H9 (cell line): ENCODE results near the gene EDAR. TPM values are rescaled to one million over a fixed set of nuclear protein-coding genes. Genes with fewer than 3 reads are reported as not detected.

Source experiments
- DNase-seq: peaks from one replicate; pipeline ENCODE4 v3.0.0-alpha.2; 2017
- H2AFZ ChIP-seq: one replicate; pipeline ENCODE4 v1.6.1; 2013; ENCODE audit warnings: mild to moderate bottlenecking, low read length, control low read depth, moderate library complexity
- H2AK5ac ChIP-seq: 2 replicates; pipeline ENCODE4 v1.6.1; 2013; ENCODE audit warnings: low read length, control low read depth, mixed read lengths; ENCODE audit not compliant: insufficient read length
- H2BK120ac ChIP-seq: one replicate; pipeline ENCODE4 v1.6.1; 2013; ENCODE audit warnings: low read depth, mild to moderate bottlenecking, low read length, control low read depth, inconsistent platforms; ENCODE audit not compliant: poor library complexity, severe bottlenecking
- H2BK12ac ChIP-seq: 2 replicates; pipeline ENCODE4 v1.6.1; 2013; ENCODE audit warnings: low read length, control low read depth, mixed read lengths, low read depth; ENCODE audit not compliant: insufficient read length
- H2BK15ac ChIP-seq: 2 replicates; pipeline ENCODE4 v1.6.1; 2013; ENCODE audit warnings: low read depth, low read length, control low read depth
- H2BK20ac ChIP-seq: one replicate; pipeline ENCODE4 v1.6.1; 2013; ENCODE audit warnings: low read depth, mild to moderate bottlenecking, low read length, control low read depth, inconsistent platforms; ENCODE audit not compliant: poor library complexity, severe bottlenecking
- H2BK5ac ChIP-seq: 2 replicates; pipeline ENCODE4 v1.6.1; 2013; ENCODE audit warnings: low read length, control low read depth, mixed read lengths; ENCODE audit not compliant: insufficient read length
- H3K14ac ChIP-seq: 2 replicates; pipeline ENCODE4 v1.6.1; 2013; ENCODE audit warnings: low read length, control low read depth; ENCODE audit not compliant: insufficient read depth
- H3K18ac ChIP-seq: 2 replicates; pipeline ENCODE4 v1.6.1; 2013; ENCODE audit warnings: low read depth, mild to moderate bottlenecking, mixed read lengths, low read length, control low read depth; ENCODE audit not compliant: insufficient read length
- H3K23ac ChIP-seq: 2 replicates; pipeline ENCODE4 v1.6.1; 2013; ENCODE audit warnings: low read length, control low read depth, mixed read lengths, low read depth; ENCODE audit not compliant: insufficient read length
- H3K23me2 ChIP-seq: 2 replicates; pipeline ENCODE4 v1.6.1; 2013; ENCODE audit warnings: low read depth, mild to moderate bottlenecking, mixed read lengths, low read length, control low read depth; ENCODE audit not compliant: insufficient read length, poor library complexity, severe bottlenecking
- H3K27ac ChIP-seq: 2 replicates; pipeline ENCODE4 v1.5.1; 2013; ENCODE audit warnings: low read length, control low read depth, mixed read lengths, low read depth; ENCODE audit not compliant: insufficient read length
- H3K27me3 ChIP-seq: 2 replicates; pipeline ENCODE4 v1.6.1; 2013; ENCODE audit warnings: low read length, control low read depth, inconsistent platforms; ENCODE audit not compliant: insufficient read depth
- H3K4ac ChIP-seq: 2 replicates; pipeline ENCODE4 v1.6.1; 2013; ENCODE audit warnings: low read depth, mild to moderate bottlenecking, control low read depth, inconsistent platforms, low read length, moderate library complexity
- H3K4me1 ChIP-seq: 2 replicates; pipeline ENCODE4 v1.6.1; 2013; ENCODE audit warnings: low read length, control low read depth, inconsistent platforms; ENCODE audit not compliant: insufficient read depth
- H3K4me2 ChIP-seq: 2 replicates; pipeline ENCODE4 v1.6.1; 2013; ENCODE audit warnings: low read length, control low read depth, mixed read lengths; ENCODE audit not compliant: insufficient read length, insufficient read depth
- H3K56ac ChIP-seq: 2 replicates; pipeline ENCODE4 v1.6.1; 2013; ENCODE audit warnings: low read depth, mild to moderate bottlenecking, mixed read lengths, low read length, control low read depth; ENCODE audit not compliant: insufficient read length
- H3K79me1 ChIP-seq: 2 replicates; pipeline ENCODE4 v1.6.1; 2013; ENCODE audit warnings: low read depth, mild to moderate bottlenecking, moderate library complexity, low read length, control low read depth, inconsistent platforms; ENCODE audit not compliant: insufficient read depth, poor library complexity, severe bottlenecking
- H3K79me2 ChIP-seq: 2 replicates; pipeline ENCODE4 v1.6.1; 2013; ENCODE audit warnings: low read length, control low read depth, inconsistent platforms; ENCODE audit not compliant: insufficient read depth
- H3K9ac ChIP-seq: 2 replicates; pipeline ENCODE4 v1.6.1; 2013; ENCODE audit warnings: low read length, control low read depth, mixed read lengths; ENCODE audit not compliant: insufficient read length; ENCODE audit errors: extremely low read depth
- H3K9me3 ChIP-seq: one replicate; pipeline ENCODE4 v1.6.1; 2013; ENCODE audit warnings: low read depth, low read length, inconsistent platforms; ENCODE audit not compliant: control insufficient read depth
- H3T11ph ChIP-seq: one replicate; pipeline ENCODE4 v1.6.1; 2013; ENCODE audit warnings: mild to moderate bottlenecking, low read length, control low read depth, inconsistent platforms
- H4K20me1 ChIP-seq: one replicate; pipeline ENCODE4 v1.6.1; 2013; ENCODE audit not compliant: control insufficient read depth, insufficient read length, insufficient read depth
- H4K5ac ChIP-seq: 2 replicates; pipeline ENCODE4 v1.6.1; 2013; ENCODE audit warnings: low read depth, mild to moderate bottlenecking, mixed read lengths, low read length, control low read depth; ENCODE audit not compliant: insufficient read length
- H4K8ac ChIP-seq: replicated peaks from 2 replicates; pipeline ENCODE4 v1.6.1; 2013; ENCODE audit warnings: low read length, control low read depth, mixed read lengths, low read depth; ENCODE audit not compliant: insufficient read length
- H4K91ac ChIP-seq: 2 replicates; pipeline ENCODE4 v1.6.1; 2013; ENCODE audit warnings: low read depth, mild to moderate bottlenecking, moderate library complexity, mixed read lengths, low read length, control low read depth; ENCODE audit not compliant: insufficient read length
- H3K27ac Mint-ChIP-seq, 3 experiments: 2 replicates in 2 of 3; 3 replicates in 1 of 3; pipeline ENCODE4 v1.8.0; 2020 to 2021; ENCODE audit warnings: mixed read lengths in 3 of 3, mild to moderate bottlenecking in 1 of 3, moderate library complexity in 1 of 3
- H3K27me3 Mint-ChIP-seq: 2 replicates; pipeline ENCODE4 v1.8.0; 2021; ENCODE audit warnings: low read depth, mild to moderate bottlenecking, moderate library complexity, mixed read lengths
- H3K36me3 Mint-ChIP-seq, 3 experiments: 2 replicates in 2 of 3; 3 replicates in 1 of 3; pipeline ENCODE4 v1.8.0; 2020 to 2021; ENCODE audit warnings: low read depth in 3 of 3, mixed read lengths in 3 of 3; ENCODE audit not compliant: insufficient read depth in 1 of 3
- H3K4me1 Mint-ChIP-seq, 2 experiments: 2 replicates each; pipeline ENCODE4 v1.8.0; 2020; ENCODE audit warnings: mixed read lengths in 2 of 2
- H3K4me3 Mint-ChIP-seq, 2 experiments: 2 replicates in 1 of 2; 3 replicates in 1 of 2; pipeline ENCODE4 v1.8.0; 2020 to 2021; ENCODE audit warnings: mild to moderate bottlenecking in 2 of 2, mixed read lengths in 2 of 2, moderate library complexity in 1 of 2
- H3K9me3 Mint-ChIP-seq, 2 experiments: 2 replicates in 1 of 2; 3 replicates in 1 of 2; pipeline ENCODE4 v1.8.0; 2020; ENCODE audit warnings: mild to moderate bottlenecking in 2 of 2, mixed read lengths in 2 of 2, moderate library complexity in 1 of 2
- CTCF ChIP-seq: fragments of 200-600 bp; sonication (generic); conservative IDR thresholded peaks from 3 replicates; pipeline ENCODE4 v1.8.0; 2021; ENCODE audit warnings: antibody characterized with exemption, mild to moderate bottlenecking
- WGBS: extraction: QIAGEN DNeasy Blood & Tissue Kit; methylation state at CpG from one replicate; pipeline ENCODE4 v1.1.7; 2013; ENCODE audit warnings: missing lambda C conversion rate, low lambda C conversion rate, mixed read lengths; ENCODE audit not compliant: insufficient read length; ENCODE audit errors: extremely low coverage; 5-methylcytosine and 5-hydroxymethylcytosine counted together
- total RNA-seq: library from RNA; stranded (reverse); gene quantifications from 2 replicates; pipeline ENCODE4 v1.2.1, GENCODE V29; 2021

Gene EDAR
- total RNA-seq, 1 experiment from 2014 or later: not detected

GRCh38 chr2:109028277-109028676, 39.3 kb upstream of the EDAR start:
- DNase-seq: no peak
- Histone ChIP-seq H4K5ac (no peak overlapping the region), H4K20me1 (no peaks in the 10 kb centered on the region), H3K4ac (no peak overlapping the region), H4K91ac (no peak overlapping the region), H3K79me2 (no peaks in the 10 kb centered on the region), H3T11ph (no peak overlapping the region), H3K18ac (no peak overlapping the region), H3K4me1 (peaks cover 6% of the 10 kb centered on the region; the same call in 1 of the 2 replicates), H3K9me3 (no peaks in the 10 kb centered on the region), H2AFZ (no peak overlapping the region), H3K56ac (no peak overlapping the region), H3K27ac (no peak overlapping the region), H2BK20ac (no peak overlapping the region), H2BK12ac (no peak overlapping the region), H3K14ac (peak overlapping the region; percentile 52; the same call in 1 of the 2 replicates), H3K23me2 (peaks cover 7% of the 10 kb centered on the region), H2AK5ac (no peak overlapping the region), H4K8ac (no peak overlapping the region), H2BK5ac (no peak overlapping the region), H3K4me2 (no peak overlapping the region), H3K9ac (no peak overlapping the region), H3K23ac (no peak overlapping the region), H2BK120ac (no peak overlapping the region), H3K27me3 (peaks cover 18% of the 10 kb centered on the region; the same call in 1 of the 2 replicates), H2BK15ac (no peak overlapping the region), H3K79me1 (no peaks in the 10 kb centered on the region)
- H3K27me3 Mint-ChIP-seq: peaks cover 51% of the 10 kb centered on the region
- peaks cover 22 to 29% of the 10 kb centered on the region in 2 experiments for H3K4me1 Mint-ChIP-seq
- H3K4me3 Mint-ChIP-seq: no peak overlapping the region
- TF ChIP-seq CTCF: no peak
- WGBS: no CpG with 5 or more reads among the region's 6 CpGs
- peaks cover 1 to 4% of the 10 kb centered on the region in 2 experiments; a peak in 4 of 5 replicates for H3K9me3 Mint-ChIP-seq
- no peak overlapping the region for H3K27ac Mint-ChIP-seq
- peaks cover 2 to 5% (median 2%) of the 10 kb centered on the region in 3 experiments; a peak in 3 of 7 replicates for H3K36me3 Mint-ChIP-seq
